ENCODE measurements around the gene ARID4B.
"Not testable (repeated sequence)": the region's sequence is repeated elsewhere in the genome, so short reads cannot be mapped to it uniquely, and the experiment has no call there.

ARID4B gene

DNA sequence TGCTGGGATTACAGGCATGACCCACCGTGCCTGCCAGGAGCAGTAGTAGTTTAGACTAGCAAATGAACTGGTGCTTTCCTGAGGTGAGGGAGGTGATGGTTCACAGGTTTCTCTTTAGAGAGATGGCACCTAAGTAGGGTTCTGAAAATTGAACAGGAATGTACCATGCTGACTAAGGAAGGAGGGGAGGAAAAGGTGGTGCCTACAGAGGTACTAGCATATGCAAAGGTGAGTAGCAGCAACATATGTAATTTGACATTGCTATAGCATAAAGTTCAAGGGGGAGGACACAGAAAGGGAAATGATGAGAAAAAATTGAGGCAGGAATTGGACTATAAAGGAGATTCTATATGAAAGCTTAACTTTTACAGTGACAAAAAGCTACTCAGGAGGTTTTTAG is 101.0 kb downstream of the ARID4B start:
- DNase-seq (ENCODE audit: low read depth), result no peak

DNA sequence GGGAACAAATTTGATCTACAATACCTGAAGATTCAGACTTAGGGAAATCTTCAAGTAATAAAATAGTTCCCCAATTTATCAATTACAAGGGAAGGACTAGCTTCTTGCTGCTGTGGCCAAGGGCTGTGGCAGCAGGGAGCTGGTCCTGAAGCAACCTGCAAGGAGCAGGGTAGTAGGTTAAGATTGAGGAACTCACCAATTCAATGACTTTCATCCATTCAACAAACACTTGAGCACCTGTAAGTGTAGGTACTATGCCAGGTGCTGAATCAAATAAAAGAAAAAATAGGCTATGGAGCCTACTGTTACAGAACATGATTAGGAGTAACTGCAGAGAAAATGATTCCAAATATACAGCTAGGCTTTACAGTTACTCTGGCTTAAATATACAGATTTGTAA is 102.7 kb downstream of the ARID4B start:
- DNase-seq (ENCODE audit: low read depth), result no peak

DNA sequence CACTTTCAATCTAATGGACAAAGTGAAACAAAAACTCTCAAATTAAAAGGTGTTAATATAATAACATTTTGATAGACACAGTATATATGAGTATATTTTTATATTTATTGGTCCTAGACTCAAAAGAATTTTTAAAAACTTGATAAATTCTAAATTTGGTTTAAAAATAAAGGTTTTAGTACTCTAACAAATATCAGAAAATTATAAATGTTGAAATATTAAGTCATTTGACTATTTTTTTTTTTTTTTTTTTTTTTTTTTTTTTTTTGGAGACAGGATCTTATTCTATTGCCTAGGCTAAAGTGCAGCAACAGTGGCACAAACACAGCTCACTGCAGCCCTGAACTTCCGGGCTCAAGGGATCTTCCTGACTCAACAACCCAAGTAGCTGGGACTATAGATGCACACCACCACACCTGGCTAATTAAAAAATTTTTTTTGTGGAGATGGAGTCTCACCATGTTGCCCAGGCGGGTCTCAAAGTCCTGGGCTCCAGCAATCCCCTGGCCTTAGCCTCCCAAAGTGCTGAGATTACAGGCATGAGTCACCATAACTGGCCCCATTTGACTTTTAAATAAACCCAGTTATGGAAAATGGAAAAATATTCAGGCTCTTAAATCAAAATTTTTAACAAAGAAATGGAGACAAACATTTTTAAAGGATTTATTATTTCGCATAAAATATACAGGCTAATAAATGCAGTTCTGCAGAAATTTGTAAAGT is 106.2 kb downstream of the ARID4B start:
- DNase-seq (ENCODE audit: low read depth), result no peak

DNA sequence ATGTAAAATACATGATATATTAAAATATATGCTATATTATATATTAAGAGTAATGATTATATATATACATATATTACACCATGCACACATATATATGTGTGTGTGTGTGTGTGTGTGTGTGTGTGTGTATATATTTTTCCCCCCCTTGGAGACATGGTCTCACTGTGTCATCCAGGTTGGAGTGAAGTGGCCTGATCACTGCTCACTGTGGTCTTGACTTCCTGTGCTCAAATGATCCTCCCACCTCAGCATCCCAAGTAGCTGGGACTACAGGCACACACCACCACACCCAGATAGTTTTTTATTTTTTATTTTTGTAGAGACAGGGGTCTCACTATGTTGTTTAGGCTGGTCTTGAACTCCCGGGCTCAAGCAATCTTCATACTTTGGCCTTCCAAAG is 112.5 kb downstream of the ARID4B start:
- no peak for DNase-seq (ENCODE audit: low read depth)

DNA sequence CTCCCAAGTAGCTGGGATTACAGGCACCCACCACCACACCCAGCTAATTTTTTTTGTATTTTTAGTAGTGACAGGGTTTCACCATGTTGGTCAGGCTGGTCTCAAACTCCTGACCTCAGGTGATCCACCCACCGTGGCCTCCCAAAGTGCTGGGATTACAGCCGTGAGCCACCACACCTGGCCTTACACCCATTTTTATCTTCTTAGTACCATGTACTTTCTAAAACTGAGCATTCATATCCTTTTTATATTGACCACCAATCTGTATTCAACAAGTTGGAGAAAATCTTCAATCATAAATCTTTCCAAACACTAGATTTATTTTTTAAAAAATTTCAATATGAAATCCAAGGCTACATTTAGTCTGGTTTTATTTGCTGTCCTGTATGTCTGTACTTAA is 113.0 kb downstream of the ARID4B start:
- DNase-seq (ENCODE audit: low read depth), result not testable (repeated sequence)

DNA sequence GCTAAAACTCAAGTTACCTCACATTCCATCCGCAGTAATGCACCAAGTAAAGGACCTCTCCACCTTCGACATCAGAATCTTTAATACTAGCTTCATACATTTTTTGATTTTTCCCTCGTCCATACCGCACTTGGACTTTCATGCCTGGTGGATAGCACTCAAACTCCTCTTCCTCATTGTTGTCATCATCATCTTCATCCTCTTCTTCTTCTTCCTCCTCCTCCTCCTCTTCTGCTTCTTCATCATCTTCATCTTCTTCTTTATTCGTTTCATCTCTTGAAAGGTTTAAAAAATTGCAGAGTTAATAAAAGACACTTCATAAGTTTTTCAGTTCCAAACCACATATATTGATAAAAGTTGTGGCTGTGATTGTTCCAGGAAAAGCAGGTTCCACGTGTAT is 114.2 kb downstream of the ARID4B start:
- DNase-seq (ENCODE audit: low read depth), result no peak

DNA sequence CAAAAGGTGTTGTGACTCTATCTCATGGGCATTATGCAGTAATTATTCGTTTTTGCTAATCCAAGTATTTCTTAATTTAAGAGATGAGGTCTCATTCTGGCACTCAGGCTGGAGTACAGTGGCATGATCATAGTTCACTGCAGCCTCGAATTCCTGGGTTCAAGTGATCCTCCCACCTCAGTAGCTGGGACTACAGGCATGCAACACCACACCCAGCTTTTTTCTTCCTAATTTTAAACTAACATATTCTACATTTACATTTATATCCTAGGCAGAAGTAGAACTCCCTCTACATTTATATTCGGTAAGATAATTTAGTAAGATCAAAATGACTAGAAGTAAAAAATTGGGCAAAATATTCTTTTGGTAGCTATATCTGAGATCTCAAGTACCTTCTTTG is 116.5 kb downstream of the ARID4B start:
- DNase-seq (ENCODE audit: low read depth), result no peak

DNA sequence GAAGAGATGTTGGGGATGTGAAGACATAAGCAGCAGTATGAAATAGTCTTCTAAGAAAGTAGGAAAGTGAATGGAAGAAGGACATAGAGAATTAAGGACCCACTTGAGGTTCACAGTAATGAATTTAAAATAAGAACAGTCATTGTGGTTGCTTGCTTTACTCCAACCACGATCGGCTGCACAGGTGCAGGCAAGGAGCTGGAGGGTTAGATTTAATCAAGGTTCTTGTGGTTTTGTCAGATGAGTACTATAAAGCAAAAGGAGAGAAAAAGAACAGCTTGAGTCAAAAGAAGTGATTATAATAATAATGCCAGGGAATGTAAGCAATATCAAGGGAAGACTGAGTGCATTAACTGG is 120.8 kb downstream of the ARID4B start:
- no peak for DNase-seq (ENCODE audit: low read depth)

DNA sequence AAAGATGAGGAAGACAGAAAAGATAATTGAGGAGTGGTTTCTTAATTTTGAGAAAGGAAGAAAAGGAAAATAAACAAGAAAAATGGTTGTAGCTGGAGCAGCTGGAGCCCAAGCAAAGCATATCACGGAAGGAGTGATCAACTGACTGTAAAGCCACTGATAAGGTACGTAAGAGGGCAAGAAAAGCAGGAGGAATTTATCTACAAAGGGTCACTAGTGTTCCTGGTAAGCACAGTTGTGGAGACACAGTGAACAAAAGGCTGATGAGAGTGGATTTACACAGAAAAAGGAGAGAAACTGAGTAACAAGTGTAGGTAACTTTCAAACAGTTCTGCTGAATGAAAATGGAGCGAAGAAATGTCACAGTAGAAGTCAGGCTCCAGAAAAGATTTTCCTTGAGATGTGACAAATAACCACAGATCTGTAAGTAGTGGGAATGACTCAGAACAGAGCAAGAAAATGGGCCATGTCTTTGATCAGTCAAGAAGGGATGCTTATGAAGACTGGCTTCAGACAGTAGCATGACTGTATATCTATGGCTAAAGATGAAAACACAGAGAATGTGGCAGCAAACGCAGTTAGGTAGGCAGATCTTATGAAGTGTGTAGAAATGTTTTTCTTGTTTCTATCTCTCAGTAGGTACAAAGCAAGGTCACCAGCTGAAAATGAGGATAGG is 121.3 kb downstream of the ARID4B start:
- DNase-seq (ENCODE audit: low read depth), result no peak

DNA sequence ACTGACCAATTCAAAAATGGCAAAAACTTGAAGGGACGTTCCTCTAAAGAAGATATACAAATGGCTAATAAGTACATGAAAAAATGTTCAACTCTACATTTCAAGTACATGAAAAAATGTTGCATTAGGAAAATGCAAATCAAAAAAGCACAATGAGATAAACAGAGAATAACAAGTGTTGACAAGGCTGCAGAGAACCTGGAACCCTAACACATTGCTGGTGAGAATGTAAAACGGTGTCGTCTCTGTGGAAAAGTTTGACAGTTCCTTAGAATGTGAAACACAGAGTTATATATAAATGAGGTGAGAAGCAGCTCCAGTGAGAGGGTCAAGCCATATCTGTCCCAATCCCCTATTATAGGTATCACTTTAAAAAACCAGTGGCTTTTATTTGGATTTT is 122.3 kb downstream of the ARID4B start:
- no peak for DNase-seq (ENCODE audit: low read depth)

DNA sequence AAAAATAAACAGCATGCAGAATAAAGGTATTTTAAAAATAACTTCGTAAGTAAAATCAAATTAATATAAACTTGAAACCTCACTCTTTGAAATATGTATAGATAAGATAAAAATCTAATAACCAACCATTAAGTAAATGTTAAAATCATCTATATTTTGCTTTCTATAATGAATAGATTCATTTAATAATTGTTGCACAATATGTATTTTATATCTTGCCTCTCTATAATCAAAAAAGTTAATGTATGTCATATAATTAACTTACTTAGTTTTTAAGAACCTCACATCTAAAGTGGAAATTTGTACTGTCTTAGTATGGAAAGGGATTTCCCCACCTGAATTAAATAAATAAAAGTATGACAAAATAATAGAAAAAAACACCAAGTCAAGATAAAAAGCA is 124.6 kb downstream of the ARID4B start:
- DNase-seq (ENCODE audit: low read depth), result no peak

DNA sequence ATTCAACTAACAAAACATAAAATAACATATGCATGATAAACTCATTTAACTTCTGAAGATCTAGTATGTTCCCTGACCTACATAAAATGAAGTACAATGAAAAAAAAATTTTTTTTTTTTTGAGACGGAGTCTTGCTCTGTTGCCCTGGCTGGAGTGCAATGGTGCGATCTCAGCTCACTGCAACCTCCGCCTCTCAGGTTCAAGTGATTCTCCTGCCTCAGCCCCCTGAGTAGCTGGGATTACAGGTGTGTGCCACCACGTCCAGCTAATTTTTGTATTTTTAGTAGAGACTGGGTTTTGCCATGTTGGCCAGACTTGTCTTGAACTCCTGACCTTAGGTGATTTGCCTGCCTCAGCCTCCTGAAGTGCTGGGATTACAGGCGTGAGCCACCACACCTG is 125.5 kb downstream of the ARID4B start:
- DNase-seq (ENCODE audit: low read depth), result not testable (repeated sequence)

DNA sequence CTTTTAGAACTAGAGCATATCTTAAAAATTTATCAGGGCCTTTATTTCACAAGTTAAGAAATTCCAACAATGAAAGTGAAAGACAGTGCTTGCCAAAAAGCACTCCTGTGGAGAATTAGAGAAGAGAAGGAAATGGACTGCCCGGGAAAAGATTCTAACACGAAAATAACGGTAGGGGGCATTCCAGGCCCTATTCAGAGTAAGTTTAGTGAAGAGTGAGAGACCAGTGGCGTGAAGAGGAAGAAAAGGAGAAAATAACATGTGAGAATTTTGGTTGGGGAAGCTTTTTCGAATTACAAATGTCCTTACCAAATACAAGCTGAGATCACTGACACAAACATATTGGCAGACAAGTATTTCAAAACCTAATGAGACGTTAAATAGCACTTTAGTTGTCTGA is 128.5 kb downstream of the ARID4B start:
- DNase-seq (ENCODE audit: low read depth), result no peak

DNA sequence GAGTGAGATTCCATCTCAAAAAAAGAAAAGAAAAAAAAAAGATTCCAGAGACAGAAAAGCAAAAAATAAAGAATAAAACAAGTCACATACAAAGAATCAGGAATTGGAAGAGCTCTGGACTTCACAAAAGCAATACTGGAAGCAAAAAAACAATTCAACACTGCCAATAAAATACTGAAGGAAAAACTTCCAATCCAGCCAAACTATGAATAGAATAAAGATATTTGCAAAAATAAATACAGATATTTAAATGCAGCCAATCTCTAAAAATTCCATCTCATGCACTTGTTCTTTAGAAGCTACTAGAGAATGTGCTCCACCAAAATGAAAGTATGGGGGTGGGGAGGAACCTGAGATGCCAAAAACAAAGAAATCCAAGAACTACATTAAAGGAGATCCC is 137.5 kb downstream of the ARID4B start:
- DNase-seq (ENCODE audit: low read depth), result no peak

DNA sequence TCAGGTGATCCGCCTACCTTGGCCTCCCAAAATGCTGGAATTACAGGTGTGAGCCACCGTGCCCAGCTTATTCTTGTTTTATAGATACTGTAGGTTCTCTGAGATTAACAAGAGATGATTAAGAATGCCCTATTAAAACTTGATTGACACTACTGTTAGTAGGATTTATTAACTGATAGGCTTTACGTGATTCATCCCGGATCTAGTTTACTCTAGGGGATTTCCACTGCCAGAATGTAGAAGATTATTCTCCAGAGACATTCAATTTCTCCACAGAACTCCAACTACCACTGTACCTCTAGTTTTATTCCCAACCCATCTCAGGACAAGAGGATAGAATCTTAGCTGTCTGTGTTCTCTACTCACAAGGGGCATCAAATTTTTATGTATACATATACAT is 140.7 kb downstream of the ARID4B start:
- DNase-seq (ENCODE audit: low read depth), result no peak

DNA sequence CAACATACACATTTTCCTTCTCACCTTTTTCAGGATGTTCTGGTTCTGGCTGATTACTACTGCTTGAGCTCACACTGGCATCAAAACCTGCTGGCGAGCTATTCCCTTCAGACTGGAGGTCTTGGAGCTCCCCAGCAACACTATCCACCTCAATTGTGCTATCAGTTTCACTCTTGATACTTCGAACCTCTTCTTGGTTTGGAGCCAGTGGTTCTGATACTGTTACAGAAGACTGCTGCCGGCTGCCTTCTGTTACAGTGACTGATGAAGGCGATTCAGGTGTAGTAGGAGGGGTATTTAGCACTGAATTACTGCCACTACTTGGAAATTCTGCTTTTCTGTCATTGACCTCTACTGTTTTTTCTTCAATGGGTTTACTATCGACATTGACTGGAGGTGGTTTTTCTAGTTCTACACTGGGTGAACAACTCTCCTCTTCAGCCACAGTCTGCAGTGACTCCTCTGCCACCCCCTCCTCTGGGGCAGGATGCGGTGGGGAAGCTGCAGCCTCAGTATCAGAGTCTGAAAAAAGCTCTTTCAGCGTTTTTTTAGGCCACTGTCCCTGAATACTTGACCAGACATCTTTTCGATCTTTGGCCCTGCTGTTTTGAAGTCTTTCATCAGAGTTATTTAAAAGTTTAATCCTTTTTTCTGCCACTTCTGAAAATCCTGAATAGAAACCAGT is 146.3 kb downstream of the ARID4B start:
- no peak for DNase-seq (ENCODE audit: low read depth)

DNA sequence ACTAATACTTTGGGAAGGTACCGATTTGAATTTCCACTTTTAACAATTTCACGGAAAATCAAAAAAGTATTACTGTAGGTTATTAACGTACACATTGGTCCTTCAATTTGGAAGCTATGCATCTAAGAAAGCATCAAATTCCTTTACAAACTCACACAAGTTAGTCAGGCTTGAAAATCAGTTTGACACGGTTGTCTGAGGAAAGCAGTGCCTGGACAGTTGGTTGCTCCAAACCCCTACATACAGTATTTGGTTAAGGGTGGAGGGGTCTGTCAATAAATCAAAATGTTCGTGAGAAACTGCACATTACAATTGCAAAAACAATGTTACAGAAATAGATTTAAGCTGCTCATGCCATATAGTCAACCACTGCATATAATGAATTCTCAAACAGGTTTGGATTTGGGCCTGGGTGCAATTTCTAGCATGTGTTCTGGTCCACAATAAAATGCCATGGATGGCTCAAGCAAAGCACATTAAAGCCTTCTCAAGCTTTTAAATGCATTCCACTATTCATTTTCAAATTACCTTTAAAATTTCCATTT is 147.0 kb downstream of the ARID4B start:
- no peak for DNase-seq (ENCODE audit: low read depth)

DNA sequence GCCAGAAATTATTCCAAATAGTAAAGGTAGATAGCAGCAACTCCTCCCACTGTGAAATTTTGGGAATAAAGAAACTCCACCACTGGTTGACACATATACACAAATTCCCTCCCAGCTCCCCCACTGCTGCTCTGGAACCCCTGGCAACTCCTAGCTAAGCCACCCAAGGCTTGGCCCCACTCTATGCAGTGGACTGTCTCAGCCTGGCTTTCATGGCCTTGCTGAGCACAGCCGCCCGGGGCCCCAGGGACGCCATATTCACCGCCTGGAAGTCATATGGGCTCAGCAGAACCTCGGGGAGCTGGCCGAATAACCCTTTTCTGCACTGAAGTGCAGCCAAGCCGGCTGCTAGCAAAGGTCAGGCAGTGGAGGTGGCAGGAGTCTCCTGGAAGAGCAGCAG is 151.5 kb downstream of the ARID4B start:
- no peak for DNase-seq (ENCODE audit: low read depth)

DNA sequence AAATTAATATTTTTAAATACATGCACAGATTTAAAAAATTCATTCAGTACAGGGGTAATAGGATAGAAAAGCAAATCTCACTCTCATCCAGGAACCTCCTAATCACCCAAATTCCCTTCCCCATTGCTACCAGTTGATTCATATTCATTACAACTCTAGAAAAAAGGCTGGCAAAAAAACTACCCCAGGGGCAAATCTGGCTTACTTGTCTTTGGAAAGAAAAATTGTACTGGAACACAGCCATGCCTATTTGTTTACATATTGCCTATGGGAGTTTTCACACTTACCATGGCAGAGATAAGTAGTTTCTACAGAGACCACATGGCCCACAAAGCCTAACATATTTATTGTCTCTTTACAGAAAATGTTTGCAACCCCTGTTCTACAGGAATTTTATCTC is 158.0 kb downstream of the ARID4B start:
- DNase-seq (ENCODE audit: low read depth), result no peak

DNA sequence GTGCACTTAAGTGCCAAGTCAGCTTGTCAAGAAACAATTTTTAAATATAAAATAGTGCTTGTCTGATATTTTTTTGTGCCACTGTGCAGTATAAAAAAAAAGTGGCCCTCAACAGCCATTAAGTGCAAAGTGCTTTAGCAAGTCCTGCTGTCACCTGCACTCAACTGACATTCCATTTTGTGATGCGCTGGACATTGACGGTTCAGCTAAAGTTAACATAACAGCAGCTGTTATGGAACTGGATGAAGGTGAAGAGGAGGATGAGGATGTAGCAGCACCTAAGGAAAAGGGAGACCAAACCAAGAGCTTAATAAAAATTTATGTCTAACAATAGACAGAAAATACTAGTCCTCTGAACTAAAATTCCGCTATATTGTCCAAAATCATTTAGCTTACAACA is 159.6 kb downstream of the ARID4B start:
- DNase-seq (ENCODE audit: low read depth), result no peak

DNA sequence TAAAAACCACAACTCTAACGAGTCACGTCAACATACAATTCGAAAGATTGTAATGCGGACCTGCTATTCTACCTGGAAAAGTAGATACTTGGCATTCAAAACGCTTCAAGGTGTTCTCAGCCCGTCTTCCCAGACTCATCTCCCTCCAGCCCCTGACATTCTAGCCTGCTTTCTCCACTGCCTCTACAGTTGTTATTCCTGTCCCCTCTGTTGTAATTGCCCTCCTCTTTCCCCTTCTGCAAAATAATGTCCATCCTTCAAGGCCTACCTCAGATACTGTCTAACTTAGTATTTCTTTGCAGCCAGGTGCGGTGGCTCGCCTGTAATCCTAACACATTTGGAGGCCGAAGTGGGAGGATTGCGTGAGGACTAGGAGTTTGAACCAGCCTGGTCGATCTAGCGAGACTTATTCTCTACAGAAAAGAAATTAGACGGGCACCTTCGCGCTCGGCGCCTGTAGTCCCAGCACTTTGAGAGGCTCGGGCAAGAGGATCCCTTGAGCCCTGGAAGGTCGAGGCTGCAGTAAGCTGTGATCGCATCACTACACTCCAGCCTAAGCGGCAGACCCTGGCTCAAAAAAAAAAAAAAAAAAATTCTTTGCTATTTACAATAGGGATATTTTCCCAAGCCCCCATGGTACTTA is 166.2 kb downstream of the ARID4B start:
- DNase-seq (ENCODE audit: low read depth), result no peak

DNA sequence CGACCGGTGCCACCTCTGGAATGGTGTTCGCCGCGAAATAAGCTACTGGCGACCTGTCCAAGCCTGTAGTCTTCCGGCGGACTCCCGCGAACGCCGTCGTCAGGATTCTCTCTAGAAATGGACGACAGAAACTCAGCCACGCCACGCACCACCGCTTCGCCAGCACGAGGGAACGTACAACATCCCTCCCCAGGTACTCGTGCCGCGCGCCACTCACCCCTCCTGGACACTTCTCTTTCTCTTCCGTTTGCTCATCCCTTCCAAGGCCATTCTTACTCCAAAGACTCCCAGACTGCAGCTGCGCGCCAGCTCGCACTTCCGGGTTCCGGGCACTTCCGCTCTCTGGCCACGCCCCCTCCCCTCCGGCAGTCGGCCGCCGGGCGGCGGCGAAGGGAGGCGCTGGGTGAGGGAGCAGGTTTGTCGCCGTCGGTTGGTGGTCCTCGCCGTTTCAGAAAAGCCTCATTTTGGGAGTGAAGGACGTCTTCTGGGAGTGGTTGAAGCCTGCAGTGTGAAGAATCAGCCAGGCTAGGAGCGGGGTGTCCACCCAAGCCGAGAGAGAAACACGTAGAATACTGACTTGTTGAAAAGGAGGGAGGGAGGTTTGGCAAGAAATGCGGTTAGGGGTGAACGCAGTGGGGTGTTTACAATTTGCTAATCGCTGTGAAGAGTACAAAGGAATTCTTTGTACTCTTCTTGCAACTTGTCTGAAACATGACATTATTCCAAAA is 166.9 kb downstream of the ARID4B start, which contains the start of gene RBM34:
Gene RBM34 (minus strand): TSS at position 294 of the 728 bp plus-strand sequence. CDS start 24 bp downstream, at position 270.
- DNase-seq (ENCODE audit: low read depth), result peak; percentile 54

Data from non-pigmented ciliary epithelial cell (primary cell).